AG09319 (cell line): ENCODE data around the gene WBP1.

Experiments used
- DNase-seq: peaks from one replicate; pipeline ENCODE4 v3.0.0-alpha.2; 2010; ENCODE audit warnings: low read depth; ENCODE audit errors: extremely low read depth
- TF ChIP-seq, protein P1 (sequence below): IDR thresholded peaks from 2 replicates; pipeline ENCODE4 v1.5.1; 2011; ENCODE audit warnings: low read depth, mild to moderate bottlenecking, inconsistent platforms, low read length, moderate library complexity

WBP1 gene

DNA sequence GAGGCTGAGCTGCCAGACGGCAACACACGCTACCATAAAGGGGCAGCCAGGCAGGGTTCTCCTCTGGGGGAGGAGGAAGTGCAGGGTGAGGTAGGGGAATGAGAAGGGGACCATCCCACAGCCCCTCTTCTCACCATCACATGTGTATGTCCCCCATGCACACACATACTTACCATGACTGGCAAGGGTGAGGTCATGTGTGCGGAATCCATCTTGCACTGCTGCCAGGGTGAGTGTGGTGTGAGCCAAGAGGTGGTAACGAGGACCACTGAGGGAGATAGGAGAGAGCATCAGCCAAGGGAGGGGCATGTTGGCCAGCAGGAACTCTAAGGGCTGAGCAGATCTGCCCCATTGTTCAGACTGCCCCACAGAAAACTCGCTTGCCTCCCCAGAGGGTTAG lies 29.6 kb upstream of the WBP1 start:
- DNase-seq: no peak
- TF ChIP-seq, protein P1, sequence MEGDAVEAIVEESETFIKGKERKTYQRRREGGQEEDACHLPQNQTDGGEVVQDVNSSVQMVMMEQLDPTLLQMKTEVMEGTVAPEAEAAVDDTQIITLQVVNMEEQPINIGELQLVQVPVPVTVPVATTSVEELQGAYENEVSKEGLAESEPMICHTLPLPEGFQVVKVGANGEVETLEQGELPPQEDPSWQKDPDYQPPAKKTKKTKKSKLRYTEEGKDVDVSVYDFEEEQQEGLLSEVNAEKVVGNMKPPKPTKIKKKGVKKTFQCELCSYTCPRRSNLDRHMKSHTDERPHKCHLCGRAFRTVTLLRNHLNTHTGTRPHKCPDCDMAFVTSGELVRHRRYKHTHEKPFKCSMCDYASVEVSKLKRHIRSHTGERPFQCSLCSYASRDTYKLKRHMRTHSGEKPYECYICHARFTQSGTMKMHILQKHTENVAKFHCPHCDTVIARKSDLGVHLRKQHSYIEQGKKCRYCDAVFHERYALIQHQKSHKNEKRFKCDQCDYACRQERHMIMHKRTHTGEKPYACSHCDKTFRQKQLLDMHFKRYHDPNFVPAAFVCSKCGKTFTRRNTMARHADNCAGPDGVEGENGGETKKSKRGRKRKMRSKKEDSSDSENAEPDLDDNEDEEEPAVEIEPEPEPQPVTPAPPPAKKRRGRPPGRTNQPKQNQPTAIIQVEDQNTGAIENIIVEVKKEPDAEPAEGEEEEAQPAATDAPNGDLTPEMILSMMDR: no peak

- TF ChIP-seq, protein P1: no peak
- DNase-seq: no peak
Measured at GRCh38 chr2:74429487-74430451, 28.5 kb upstream of the WBP1 start.

DNA sequence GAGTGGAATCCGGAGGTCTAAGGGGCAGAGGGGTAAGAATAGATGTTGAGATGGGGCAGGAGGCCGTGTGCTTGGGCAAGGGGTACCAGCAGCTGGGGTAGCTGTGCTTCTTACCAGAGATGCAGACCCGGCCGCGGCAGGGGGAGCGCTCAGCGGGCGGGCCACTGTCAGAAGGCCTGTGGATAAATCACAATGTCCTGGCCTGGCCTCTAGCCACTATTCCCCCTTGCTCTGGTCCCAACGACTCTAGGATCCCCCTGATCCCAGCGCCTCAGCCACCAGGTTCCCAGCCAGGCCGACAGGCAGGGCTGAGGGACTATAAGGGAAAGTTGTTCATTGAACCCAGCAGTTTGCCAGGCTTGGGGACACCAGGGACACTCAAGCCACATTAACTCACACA lies 27.7 kb upstream of the WBP1 start:
- TF ChIP-seq, protein P1: no peak
- no peak for DNase-seq

DNA sequence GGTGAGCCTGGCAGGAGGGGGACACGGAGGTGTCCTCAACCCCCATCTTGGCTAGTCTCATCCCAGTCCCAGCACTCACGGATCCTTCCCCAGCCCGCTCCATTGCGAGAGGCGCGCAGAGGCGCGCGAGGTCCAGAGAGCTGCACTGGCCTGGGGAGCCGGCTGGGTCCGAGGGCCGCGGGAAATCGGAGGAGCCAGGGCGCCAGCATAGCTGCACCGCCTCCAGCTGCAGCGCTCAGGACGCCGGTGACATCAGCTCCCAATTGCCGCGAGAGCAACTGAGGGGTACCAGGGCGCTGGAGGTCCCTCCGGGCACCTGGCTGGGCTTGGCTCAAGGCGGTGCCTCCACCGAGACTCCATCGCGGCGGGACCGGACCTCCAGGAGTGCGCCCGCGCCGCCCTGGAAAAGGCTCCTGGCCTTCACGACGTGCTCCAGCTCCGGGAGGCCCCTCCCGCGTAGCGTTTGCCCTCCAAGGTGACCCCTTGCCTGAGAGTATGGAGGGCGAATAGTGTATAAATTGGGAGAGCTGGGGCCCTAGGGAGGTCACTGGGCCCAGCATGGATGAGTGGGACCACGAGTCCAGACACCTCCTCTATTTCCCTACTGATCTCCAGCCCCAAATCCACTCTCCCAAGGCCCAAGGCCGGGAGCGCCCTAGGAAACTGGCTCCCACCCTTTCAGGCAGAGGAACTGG lies 22.0 kb upstream of the WBP1 start:
- TF ChIP-seq, protein P1: no peak
- DNase-seq: no peak

- no peak for DNase-seq
- TF ChIP-seq, protein P1: no peak
Measured at GRCh38 chr2:74436848-74437695, 21.2 kb upstream of the WBP1 start.

GRCh38 chr2:74438248-74438647 lies 20.0 kb upstream of the WBP1 start:
- TF ChIP-seq, protein P1: no peak
- no peak for DNase-seq
